Frontal cortex (tissue), 4 donors: ENCODE measurements around the gene SLC24A2. TPM values are rescaled to one million over a fixed set of nuclear protein-coding genes. Genes with fewer than 3 reads are reported as not detected.

Source experiments
- DNase-seq, 2 donors: peaks; one replicate each; pipeline ENCODE4 v3.0.0; 2012; ENCODE audit warnings: low spot score in 2 of 2
- FAIRE-seq: peaks from 2 replicates; lab custom pipeline; 2012; peaks lifted over from hg19 to GRCh38; lab: Jason Lieb, UNC
- total RNA-seq: library from RNA; depleted of rRNA; stranded (reverse); fragments of >200 nt; gene quantifications from one replicate; pipeline ENCODE4 v1.2.3, GENCODE V29; 2014
- donor health status: control.
- donor health status: control.
- donor health status: control.

SLC24A2 gene
- total RNA-seq, 1 donor from 2014 or later = 3.7 TPM

- DNase-seq (no peak), FAIRE-seq (no peak)
Observed at GRCh38 chr9:19768798-19769197, 20.0 kb downstream of the SLC24A2 start.

GRCh38 chr9:19759066-19759465, 29.8 kb downstream of the SLC24A2 start:
- DNase-seq = no peak
- no peak for FAIRE-seq

GRCh38 chr9:19757745-19758144, 31.1 kb downstream of the SLC24A2 start:
- FAIRE-seq = no peak
- no peak for DNase-seq

- DNase-seq = no peak
- FAIRE-seq = no peak
Observed at GRCh38 chr9:19754921-19755320, 33.9 kb downstream of the SLC24A2 start.

- no peak for DNase-seq
- no peak for FAIRE-seq
Observed at GRCh38 chr9:19748278-19749126, 40.3 kb downstream of the SLC24A2 start.

GRCh38 chr9:19746223-19746622, 42.6 kb downstream of the SLC24A2 start:
- DNase-seq (no peak), FAIRE-seq (no peak)

GRCh38 chr9:19741178-19741577, 47.7 kb downstream of the SLC24A2 start:
- no peak for DNase-seq
- no peak for FAIRE-seq
